NCI-H2196 (cell line): Measurements from ENCODE around the gene BHLHE41.

Source experiments
- DNase-seq: peaks from one replicate; lab custom pipeline; 2025; ENCODE audit not compliant: unreplicated experiment; lab: John Stamatoyannopoulos, UW

Gene BHLHE41

DNA sequence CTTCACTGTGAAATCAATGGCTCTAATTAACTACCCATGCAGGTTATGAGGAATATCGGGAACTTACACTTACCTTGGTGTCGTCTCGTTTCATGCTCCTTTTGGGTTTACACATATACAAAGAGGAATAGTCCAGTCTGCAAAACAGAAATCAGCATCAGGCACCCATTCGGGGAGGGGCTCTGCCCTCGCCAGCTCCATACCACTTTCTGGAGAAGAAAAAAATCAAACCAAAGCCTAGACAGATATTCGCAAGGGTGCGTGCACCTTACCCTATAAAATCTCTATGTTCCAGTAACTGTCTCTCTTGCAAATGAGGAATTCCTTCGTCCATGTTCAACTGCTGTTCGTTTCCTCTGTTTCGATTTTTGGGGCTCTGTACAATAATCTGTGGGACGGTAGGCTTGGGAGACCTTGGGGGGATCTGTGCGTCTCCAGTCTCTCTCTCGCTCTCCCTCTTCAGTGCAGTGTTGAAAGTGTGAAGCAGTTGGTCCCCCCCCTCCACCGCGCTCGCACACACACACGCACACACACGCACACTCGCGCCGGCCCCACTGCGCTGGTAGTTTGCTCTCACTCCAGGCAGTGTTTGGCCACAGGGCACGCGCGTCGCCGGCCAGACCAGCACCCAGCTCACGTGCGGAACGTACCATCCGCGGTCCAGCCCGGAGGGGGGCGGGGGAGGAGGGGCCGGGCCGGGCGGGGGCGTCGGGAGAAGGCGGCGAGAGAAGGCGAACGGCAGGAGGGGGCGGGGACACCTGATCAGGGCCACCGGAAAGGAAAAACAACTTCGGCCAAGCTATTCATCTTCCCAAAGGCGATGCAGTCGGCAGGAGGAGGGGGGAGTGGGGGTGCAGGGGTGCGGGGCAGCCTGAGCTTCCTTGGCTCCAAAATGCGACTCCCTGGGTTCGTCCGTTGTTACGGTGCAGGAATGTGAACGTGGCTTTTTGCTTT is at the start of gene BHLHE41:
Gene BHLHE41 (minus strand): TSS at position 592 of the 954 bp plus-strand sequence. CDS start 258 bp downstream, at position 334.
- DNase-seq, result peak; percentile 60

DNA sequence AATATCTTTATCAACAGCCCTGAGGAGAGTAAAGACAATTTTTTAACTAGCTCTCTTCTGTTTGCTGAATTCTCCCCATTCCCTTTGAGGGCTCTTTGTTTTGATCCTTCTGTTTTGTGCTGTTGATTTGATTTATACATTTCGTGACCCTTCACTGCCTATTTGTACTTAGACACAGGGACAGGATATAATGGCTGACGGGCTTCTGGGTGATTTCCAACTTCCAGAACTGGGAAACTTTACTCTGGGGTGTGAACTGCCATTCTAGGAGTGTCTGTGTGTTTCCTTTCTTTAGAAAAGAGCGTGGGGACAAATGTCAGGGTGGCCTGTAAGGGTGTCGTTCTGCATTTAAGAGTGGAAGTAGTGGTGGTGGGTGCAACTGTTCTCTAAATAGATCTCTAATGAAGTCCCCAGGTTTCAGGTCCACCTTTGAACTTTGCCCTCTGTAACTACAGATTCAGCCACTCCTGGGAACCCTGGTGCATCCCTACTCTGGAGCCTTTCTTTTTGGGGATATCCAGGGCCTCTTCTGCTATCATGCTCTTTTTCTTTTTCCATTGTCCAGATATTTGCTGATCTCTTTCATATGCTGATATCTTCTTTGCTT is 48.2 kb upstream of the BHLHE41 start:
- DNase-seq, result no peak

DNA sequence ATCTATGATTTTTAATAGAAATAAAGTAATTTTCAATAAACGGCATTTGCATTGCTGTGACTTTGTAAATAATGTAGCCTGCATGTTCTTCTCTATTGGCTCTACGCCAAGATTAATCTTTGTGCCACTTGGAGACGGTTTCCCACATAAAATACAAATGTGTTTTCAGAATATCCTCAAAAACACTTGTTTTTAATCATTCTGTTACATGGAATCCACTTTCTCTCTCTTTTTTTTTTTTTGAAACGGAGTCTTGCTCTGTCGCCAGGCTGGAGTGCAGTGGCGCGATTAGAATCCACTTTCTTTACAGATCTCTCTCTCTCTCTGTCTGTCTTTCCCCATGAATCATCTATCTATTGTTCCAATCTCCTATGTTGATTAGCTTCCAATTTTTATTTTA is 47.7 kb upstream of the BHLHE41 start:
- DNase-seq, result no peak

DNA sequence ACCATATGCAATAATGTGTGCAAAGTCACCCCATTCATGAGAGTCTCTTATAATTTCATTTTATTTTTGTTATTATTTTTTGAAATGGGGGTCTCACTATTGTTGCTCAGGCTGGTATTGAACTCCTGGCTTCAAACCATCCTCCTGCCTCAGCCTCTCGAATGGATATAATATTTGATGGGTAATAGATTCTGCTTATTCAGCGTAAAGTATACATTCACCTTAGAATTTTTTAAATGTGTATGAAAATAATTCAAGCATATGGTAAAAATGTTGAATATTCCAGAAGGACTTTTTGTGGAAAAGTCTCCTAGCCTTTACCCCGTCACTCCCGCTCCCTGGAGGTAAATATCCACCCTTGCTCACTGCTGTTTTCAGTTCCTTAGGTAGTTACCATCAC is 47.2 kb upstream of the BHLHE41 start:
- no peak for DNase-seq

DNA sequence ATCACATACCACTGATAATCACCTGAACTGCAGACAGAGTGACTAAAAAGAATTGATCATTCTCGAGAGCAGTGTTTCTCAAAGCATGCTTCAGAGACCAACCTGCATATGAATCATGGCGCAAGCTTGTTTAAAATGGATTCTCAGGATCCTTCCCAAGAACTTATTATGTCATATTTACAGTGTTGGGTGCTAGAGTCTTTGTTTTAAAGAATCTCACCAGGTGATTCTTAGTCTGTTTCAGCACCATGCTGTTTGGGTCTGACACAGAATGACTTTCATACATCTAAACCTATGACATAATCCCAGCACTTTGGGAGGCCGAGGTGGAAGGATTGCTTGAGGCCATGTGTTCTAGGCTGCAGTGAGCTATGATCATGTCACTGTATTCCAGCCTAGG is 39.3 kb upstream of the BHLHE41 start:
- DNase-seq, result no peak

DNA sequence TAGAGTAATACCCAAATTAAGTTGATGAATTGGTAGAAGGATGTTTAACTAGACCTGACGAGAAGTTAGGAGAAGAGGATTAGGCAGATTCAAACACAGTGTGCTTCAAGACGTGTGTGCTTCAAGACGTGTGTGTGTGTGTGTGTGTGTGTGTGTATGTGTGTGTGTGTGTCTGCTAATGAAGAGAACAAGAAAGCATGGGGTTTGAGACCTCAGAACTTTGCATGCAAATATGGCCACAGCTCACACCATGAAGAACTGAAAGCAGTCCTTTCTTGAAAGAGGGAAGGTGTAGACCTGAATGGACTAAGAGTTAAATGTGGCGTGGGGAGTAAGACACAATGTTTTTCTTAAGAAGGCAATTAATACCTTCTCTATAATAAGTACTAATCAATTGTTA is 38.1 kb upstream of the BHLHE41 start:
- DNase-seq, result no peak

DNA sequence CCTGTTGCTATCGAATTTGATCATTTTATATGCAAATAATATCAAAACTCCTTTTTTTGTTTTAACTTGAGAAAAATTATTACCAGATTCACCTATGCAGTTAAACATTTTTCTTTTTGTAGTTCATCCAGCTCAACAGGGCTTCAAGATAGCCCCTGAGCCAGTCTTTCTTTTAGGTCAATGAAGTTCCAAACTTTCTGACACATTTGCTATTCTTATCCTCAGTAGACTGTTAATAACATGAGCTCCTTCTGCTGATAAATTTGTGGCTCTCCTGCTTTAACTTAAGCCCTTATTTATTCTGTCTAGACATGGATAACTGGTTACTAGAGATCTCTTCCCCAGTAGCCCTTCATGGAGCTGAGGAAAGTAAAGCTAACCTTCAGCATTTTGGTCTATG is 37.3 kb upstream of the BHLHE41 start:
- DNase-seq, result no peak

DNA sequence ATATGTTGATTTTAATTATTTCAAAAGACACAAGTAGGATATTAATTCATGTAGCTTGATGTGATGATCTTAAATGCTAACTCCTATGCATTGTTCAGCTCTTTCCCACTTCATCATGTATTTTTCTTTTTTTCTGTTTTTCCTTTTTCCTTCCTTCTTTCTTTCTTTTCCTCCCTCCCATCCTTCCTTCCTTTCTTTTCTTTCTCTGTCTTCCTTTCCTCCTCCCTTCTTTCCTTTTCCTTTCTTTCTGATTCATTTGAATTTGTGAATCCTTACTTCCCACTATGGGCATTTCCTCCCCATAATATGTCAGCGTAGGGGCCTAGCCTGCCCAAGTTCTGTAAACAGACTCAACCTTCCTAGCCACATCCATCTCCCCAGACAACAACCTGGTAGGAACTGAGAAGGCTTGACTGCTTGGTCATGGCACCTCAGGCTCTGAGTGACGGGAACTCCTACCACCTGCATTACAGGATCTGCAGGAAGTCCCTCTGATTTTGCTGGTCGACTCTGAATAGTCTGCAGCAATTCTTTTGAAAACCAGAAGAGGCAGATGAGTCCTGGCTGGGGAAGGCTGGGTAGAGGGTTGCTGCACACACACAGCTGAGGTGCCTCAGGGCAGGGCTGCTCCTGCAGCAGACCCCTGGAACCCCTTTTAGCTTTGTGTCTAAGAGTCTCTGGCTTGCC is 33.4 kb upstream of the BHLHE41 start:
- no peak for DNase-seq

DNA sequence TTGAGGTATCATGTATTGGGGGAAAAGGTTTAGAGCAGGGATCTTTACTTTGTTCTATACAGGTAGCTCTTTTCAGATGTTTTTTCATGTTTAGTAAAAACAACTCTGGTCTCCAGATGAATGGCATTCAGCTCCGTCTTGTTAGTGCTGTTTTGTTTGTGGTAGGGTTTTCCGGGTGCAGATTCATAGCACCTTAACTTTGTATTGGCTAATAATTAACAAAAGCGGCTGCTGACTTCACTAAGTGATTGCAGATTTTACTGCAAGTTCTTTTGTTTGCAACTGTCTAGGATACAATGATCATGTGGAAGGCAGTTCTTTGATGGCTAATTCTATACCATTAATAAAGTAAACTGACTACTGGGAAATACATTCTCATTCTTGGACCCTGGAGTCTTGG is 32.2 kb upstream of the BHLHE41 start:
- DNase-seq, result no peak

DNA sequence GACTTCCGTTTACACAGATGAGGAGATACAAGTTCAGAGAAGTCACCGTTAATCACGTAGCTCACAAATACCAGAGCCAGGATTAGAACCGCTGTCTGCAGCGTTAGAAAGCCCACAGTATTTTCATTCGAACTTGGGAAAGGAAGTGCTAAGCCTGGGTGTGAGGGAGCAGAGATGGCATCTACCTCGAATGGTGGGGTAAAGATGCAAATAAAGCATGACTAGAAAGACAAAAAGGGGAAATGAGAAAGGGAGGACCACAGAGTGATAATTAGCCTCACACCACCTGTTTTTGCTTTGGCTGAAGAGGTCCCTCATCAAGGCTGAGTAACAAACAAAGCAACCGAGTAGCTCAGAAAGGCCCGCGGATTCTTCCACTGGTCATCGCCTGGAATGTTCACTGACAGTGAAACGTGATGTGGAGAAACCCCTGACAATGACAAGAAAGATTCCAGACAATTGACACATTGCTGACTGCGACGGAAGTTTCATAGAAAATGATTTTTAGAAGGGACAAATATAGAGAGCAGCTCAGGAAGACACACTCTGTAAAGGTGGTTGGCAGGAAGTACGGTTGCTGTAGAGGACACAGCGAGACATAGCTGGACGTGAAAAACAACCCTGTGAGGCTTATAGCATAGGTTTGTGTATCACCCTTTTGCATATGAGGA is 31.5 kb upstream of the BHLHE41 start:
- DNase-seq, result no peak

DNA sequence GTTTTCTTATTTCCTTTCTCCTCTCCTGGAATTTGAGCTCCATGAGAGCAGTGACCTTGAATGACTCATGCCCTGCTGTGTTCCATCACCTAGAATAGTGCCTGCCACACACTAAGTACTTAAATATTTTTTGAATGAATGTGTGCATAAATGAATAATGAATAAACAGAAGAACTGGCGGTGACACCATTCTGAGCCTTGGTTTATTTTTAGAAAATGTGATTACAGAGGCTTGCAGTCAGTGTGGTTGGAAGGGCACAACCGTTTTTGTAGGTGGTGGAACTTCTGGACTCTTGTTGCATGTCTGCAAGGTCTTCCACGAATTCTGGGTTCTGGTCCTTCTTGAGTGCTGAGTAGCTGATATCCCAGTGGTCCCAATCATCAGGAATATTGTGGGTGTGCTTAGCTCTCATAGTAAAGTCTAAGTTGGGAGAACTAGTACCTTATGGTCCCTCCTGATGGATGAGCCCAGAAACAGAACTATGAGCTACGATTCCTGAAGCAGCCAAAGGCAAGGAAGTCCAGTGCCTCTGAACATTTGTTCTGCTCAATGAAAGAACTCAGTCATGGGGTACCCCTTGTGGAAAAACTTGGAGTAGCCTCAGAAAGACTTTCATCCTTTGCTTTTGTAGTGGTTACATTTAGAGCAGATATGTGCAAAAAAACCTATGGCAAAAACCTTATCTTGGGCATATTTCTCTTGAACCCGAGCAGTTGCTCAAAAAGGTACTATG is 28.8 kb upstream of the BHLHE41 start:
- DNase-seq, result no peak

DNA sequence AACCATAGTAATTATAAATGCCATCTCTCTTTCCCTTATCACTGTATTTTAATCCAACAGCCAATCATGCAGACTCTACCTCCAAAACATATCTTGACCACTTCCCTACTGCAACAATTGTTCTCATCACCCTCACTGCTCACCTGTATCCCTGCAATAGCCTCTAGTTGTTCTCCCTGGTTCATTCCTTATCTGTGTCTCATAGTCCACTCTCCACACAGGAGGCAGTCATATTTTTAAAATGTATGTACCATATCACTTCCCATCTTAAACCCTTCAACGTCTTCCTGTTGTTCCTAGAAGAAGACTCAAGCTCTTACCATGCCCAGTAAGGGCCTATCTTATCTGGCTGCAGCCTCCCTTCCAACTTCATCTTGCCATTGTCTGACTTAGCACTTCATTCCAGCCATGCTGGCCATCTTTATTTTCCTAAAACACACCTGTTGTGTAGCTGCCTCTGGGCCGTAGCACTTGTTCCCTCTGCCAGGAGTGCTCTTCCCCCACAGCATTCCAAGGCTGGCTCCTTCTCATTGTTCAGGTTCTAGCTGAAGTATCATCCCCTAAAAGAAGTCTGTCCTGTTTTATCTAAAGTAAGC is 27.8 kb upstream of the BHLHE41 start:
- no peak for DNase-seq

DNA sequence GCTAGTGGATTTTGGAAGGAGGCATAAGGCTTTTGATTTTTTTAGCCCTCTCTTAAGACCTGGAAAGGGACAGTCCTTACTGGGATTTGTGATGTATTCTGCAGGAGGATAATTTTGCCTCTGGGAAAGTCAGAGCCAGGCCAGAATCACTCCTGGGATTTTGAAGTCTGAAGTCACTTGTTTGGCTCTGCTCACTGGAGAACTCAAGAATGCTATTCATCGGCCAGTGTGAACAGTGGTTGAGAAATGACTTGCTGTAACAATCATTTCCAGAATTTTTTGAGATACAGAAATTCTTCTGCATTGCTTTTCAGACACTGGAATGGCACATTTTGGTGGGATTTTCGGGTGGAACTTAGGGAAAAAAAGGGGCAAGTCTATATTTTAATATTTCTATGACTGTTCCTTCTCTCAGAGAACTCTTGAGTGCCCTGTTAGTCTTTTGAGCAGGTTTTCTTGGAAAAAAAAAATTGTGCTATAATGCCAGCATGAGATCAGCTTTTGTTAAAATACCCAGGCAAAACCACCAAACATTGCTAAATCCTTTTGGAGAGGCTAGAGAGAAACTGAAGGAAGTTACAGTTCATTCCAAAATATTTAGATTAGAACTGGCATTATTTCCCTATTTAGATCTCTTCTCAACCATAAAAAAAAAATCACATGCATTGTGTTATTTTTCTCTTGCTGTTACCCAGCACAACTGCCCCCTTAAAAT is 26.1 kb upstream of the BHLHE41 start:
- no peak for DNase-seq

DNA sequence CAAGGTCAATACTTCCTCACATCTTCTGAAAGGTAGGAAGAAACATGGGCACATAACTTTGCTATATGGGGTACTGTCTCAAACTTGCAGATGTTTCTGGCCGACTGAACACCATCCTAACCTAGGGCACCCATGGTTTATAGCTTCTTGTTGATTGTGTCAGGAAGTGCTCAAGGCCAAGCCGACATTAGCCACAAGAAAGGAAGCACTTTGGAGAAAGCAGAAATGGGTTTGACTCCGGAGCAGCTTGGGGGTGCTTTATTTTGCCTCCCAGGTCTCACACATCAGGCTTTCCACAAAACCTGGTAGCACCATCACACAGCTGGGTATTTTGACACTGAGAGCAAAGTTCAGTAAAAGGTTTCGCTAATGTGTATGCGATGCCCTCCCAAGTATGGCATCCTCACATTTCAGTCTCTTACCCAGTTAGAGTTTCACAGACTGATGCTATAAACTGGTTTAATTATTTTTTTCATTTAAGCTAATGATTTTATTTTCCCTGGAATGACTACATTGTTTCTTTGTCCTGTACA is 25.2 kb upstream of the BHLHE41 start:
- no peak for DNase-seq

DNA sequence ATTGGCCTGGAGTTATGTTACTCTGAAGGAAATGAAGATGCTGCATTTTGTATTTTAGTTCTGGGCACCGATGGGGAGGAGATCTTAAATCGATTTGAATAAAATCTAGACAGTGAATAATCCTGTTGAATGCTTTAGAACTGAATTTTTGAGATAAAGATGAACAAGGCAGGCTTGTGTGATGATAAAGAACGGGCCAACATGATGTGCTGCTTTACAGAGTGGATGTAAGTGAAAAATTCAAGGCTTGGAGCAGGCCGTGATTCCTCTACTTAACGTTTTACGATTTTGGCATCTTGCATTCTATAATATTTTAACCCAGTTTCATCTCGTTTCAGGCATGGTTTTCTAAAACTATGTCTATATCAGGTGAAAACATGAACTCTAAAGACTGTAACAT is 23.5 kb upstream of the BHLHE41 start:
- no peak for DNase-seq

DNA sequence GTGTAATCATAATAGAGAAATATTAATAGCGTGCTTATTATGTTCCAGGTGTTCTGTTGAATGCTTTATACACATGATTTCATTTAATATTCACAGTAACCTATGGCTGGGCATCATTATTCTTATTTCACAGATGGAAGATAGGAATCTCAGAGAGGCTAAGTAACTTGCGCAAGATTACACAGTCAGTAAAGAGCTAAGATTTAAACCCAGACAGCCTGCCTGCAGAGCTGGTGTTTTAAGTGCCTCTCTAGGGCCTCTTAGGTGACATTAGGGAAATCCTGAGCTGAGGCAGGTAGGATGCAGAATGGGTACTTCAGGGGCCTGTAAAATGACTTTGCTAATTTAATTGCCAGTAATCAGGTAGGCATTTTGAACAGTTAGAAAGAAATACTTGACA is 18.5 kb upstream of the BHLHE41 start:
- DNase-seq, result no peak

DNA sequence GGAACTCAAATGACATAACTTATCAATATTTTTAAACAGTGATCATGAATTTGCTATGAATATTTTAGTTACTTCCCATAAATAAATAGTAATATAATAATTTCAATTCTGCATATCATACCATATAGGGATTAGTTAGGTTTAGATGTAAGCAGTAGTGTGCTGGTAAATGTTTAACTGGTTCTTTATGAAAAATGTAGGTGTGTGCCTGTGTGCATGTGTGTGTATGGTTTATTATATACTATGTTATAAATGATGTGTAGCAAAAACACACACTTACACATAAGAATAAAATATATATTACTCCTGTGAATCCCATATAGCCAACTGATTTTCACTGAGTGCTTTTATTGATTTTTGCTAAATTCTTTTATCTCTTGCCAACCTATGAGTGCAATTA is 14.0 kb upstream of the BHLHE41 start:
- DNase-seq, result no peak

DNA sequence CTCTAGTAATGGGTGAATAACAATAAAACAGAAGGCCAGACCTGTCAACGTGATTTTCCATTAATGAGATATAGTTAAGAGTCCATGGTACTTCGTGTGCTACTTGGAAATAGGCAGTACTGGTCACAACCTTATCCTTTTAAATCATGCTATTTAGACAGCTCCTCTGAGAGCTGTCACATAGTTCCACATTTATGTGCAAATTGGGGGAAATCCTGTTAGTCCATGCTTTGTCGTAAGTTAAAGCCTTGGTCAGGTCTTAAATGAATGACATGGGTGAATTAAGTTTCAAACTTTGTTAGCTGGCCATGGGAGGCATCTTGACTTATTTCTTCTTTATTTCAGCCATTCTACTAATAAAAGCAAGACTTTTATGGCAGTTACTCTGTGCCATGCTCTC is 11.9 kb upstream of the BHLHE41 start:
- DNase-seq, result no peak

DNA sequence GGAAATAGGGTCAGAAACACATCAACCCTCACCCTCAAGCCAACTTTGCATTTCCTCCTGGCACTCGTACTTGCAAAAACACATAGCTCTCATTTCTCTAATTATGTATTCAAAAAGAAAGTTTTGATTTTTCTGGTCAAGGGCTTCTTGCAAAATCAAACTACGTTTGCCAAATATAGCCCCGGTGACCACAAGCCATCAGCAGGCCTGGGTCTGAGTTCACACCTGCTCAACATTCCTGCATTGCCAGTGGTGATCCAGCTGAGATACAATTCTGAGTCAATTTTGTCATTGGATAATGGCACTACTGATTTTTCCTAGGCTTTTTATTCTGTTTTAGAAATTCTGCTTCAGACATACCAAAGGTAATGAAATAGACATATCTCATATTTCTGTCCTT is 10.7 kb upstream of the BHLHE41 start:
- no peak for DNase-seq
